Fibroblast of the aortic adventitia (primary cell): Measurements from ENCODE around the gene GGA1. TPM values are rescaled to one million over a fixed set of nuclear protein-coding genes. Genes with fewer than 3 reads are reported as not detected.

Experiments used
- DNase-seq: peaks from one replicate; pipeline ENCODE4 v3.0.0-alpha.2; 2010; ENCODE audit warnings: low read depth
- H3K4me3 ChIP-seq: 2 replicates; pipeline ENCODE4 v1.5.1; 2011; ENCODE audit warnings: low read depth, mild to moderate bottlenecking, control low read depth, low read length, moderate library complexity
- small RNA-seq: library from RNA; depleted of rRNA; stranded (forward); fragments of <200 nt; gene quantifications from one replicate; pipeline ENCODE3, GENCODE V24; 2012
- total RNA-seq: library from RNA; depleted of rRNA; stranded (reverse); fragments of >200 nt; gene quantifications from 2 replicates; pipeline ENCODE4 v1.2.3, GENCODE V29; 2012; ENCODE audit warnings: low replicate concordance
- TF ChIP-seq, protein P1 (sequence below): IDR thresholded peaks from 2 replicates; pipeline ENCODE4 v1.5.1; 2011; ENCODE audit warnings: mild to moderate bottlenecking, low read length, control low read depth, inconsistent platforms; ENCODE audit not compliant: insufficient read depth

The GGA1 gene
- total RNA-seq, 1 donor, result 35.0 TPM

GRCh38 chr22:37680191-37680851 lies 71.7 kb downstream of the GGA1 start:
- TF ChIP-seq, protein P1, sequence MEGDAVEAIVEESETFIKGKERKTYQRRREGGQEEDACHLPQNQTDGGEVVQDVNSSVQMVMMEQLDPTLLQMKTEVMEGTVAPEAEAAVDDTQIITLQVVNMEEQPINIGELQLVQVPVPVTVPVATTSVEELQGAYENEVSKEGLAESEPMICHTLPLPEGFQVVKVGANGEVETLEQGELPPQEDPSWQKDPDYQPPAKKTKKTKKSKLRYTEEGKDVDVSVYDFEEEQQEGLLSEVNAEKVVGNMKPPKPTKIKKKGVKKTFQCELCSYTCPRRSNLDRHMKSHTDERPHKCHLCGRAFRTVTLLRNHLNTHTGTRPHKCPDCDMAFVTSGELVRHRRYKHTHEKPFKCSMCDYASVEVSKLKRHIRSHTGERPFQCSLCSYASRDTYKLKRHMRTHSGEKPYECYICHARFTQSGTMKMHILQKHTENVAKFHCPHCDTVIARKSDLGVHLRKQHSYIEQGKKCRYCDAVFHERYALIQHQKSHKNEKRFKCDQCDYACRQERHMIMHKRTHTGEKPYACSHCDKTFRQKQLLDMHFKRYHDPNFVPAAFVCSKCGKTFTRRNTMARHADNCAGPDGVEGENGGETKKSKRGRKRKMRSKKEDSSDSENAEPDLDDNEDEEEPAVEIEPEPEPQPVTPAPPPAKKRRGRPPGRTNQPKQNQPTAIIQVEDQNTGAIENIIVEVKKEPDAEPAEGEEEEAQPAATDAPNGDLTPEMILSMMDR, result no peak
- no peak for DNase-seq
- H3K4me3 ChIP-seq, result no peak overlapping the region

- H3K4me3 ChIP-seq, result no peak overlapping the region
- TF ChIP-seq, protein P1, result no peak
- peak; percentile 39 for DNase-seq
Measured at GRCh38 chr22:37681001-37681424, 72.4 kb downstream of the GGA1 start.

GRCh38 chr22:37681556-37682049 lies 73.0 kb downstream of the GGA1 start:
- TF ChIP-seq, protein P1, result peak; percentile 94
- no peak overlapping the region for H3K4me3 ChIP-seq
- peak; percentile 82 for DNase-seq

Small RNA genes lying within 50 kb of the gene (small RNA-seq; reads per million reads assigned to genes)
- gene RF00017 (not detected), gene RN7SL385P (not detected)

Other genes with a start within 250 kb of the GGA1 start
- gene ELFN2, start 181.4 kb upstream of the GGA1 start, total RNA-seq, result 0.18 and 0.33 TPM in 2 replicates
- gene MFNG, start 122.5 kb upstream of the GGA1 start, total RNA-seq, result 0.16 and 0.36 TPM in 2 replicates
- 5.8 and 13.1 TPM in 2 replicates for gene CARD10, start 89.4 kb upstream of the GGA1 start, total RNA-seq
- gene CDC42EP1, start 48.4 kb upstream of the GGA1 start, total RNA-seq, result 18.9 and 30.3 TPM in 2 replicates
- not detected in 2 replicates for gene LGALS2, start 28.7 kb upstream of the GGA1 start, total RNA-seq
- gene SH3BP1, start 30.8 kb downstream of the GGA1 start, total RNA-seq, result 1.8 and 4.6 TPM in 2 replicates
- gene PDXP, start 49.9 kb downstream of the GGA1 start, total RNA-seq, result 3.4 and 7.4 TPM in 2 replicates
- gene LGALS1, start 66.8 kb downstream of the GGA1 start, total RNA-seq, result 3,846 and 5,734 TPM in 2 replicates
- 12.7 and 14.0 TPM in 2 replicates for gene NOL12, start 77.5 kb downstream of the GGA1 start, total RNA-seq
- 150 and 151 TPM in 2 replicates for gene TRIOBP, start 88.2 kb downstream of the GGA1 start, total RNA-seq
- gene GCAT, start 199.1 kb downstream of the GGA1 start, total RNA-seq, result 13.1 and 16.2 TPM in 2 replicates
- not detected in 2 replicates for gene GALR3, start 214.5 kb downstream of the GGA1 start, total RNA-seq
- gene ANKRD54, start 235.5 kb downstream of the GGA1 start, total RNA-seq, result 19.0 and 38.6 TPM in 2 replicates
- 181 and 457 TPM in 2 replicates for gene EIF3L, start 240.6 kb downstream of the GGA1 start, total RNA-seq